Measurements from ENCODE around the gene ATG2A.

- TF ChIP-seq POLR2A (IDR thresholded peaks at IDR 0.05; ENCODE audit: low read depth, low read length) (no peak), TAF1 (IDR thresholded peaks at IDR 0.05; ENCODE audit: low read depth, low read length) (no peak), POLR2AphosphoS5 (IDR thresholded peaks at IDR 0.05; ENCODE audit: low read depth, low read length) (no peak), POU2F2 (IDR thresholded peaks at IDR 0.05; ENCODE audit: low read depth, low read length) (no peak), PAX5 (IDR thresholded peaks at IDR 0.05; ENCODE audit: insufficient read depth, low read length, severe bottlenecking) (no peak), SPI1 (IDR thresholded peaks at IDR 0.05; ENCODE audit: low read depth, low read length) (no peak)
Observed at GRCh38 chr11:64917663-64917995, 620 bp upstream of the ATG2A start.

Measured in GM12891 (cell line).